ENCODE measurements around the gene C14orf132. TPM values are rescaled to one million over a fixed set of nuclear protein-coding genes. Genes with fewer than 3 reads are reported as not detected.
A peak's percentile ranks its signal among the peaks of the same experiment; 100 is the strongest.
"Not testable (repeated sequence)": the region's sequence is repeated elsewhere in the genome, so short reads cannot be mapped to it uniquely, and the experiment has no call there.

The C14orf132 gene
- polyA plus RNA-seq, 2 donors, result 4.2 to 5.9 TPM

GRCh38 chr14:96067985-96068930, 29.1 kb downstream of the C14orf132 start:
- H3K27ac ChIP-seq (ENCODE audit: low read depth in 2 of 2, low read length in 1 of 2), result no peak overlapping the region
- H3K9me3 ChIP-seq (ENCODE audit: control insufficient read depth in 2 of 2, insufficient read depth in 1 of 2, low read depth in 1 of 2, low read length in 1 of 2), result no peaks in the 10 kb centered on the region
- H3K4me3 ChIP-seq (ENCODE audit: low read depth in 1 of 2, low read length in 2 of 2), result no peak overlapping the region
- H3K4me1 ChIP-seq (ENCODE audit: control insufficient read depth in 2 of 2, insufficient read depth in 2 of 2, low read length in 1 of 2), result no peaks in the 10 kb centered on the region
- no peaks in the 10 kb centered on the region for H3K36me3 ChIP-seq (ENCODE audit: control insufficient read depth in 2 of 2, insufficient read depth in 2 of 2, low read length in 1 of 2)
- H3K27me3 ChIP-seq (ENCODE audit: control insufficient read depth in 1 of 2, insufficient read depth in 2 of 2, low read length in 2 of 2), result no peaks in the 10 kb centered on the region
- WGBS, 2 donors, result 79 to 83% methylated on average over 19 of the region's 19 CpGs

GRCh38 chr14:96069421-96069820, 30.3 kb downstream of the C14orf132 start:
- no peak overlapping the region for H3K27ac ChIP-seq (ENCODE audit: low read depth in 2 of 2, low read length in 1 of 2)
- H3K36me3 ChIP-seq (ENCODE audit: control insufficient read depth in 2 of 2, insufficient read depth in 2 of 2, low read length in 1 of 2), result no peaks in the 10 kb centered on the region
- no peak overlapping the region for H3K4me3 ChIP-seq (ENCODE audit: low read depth in 1 of 2, low read length in 2 of 2)
- no peaks in the 10 kb centered on the region for H3K27me3 ChIP-seq (ENCODE audit: control insufficient read depth in 1 of 2, insufficient read depth in 2 of 2, low read length in 2 of 2)
- no peaks in the 10 kb centered on the region for H3K9me3 ChIP-seq (ENCODE audit: control insufficient read depth in 2 of 2, insufficient read depth in 1 of 2, low read depth in 1 of 2, low read length in 1 of 2)
- no peaks in the 10 kb centered on the region for H3K4me1 ChIP-seq (ENCODE audit: control insufficient read depth in 2 of 2, insufficient read depth in 2 of 2, low read length in 1 of 2)
- WGBS, 2 donors, result 0 to 74% methylated on average over 1 of the region's 1 CpG

GRCh38 chr14:96071561-96071960, 32.4 kb downstream of the C14orf132 start:
- H3K27ac ChIP-seq (ENCODE audit: low read depth in 2 of 2, low read length in 1 of 2), result no peak overlapping the region
- no peaks in the 10 kb centered on the region for H3K9me3 ChIP-seq (ENCODE audit: control insufficient read depth in 2 of 2, insufficient read depth in 1 of 2, low read depth in 1 of 2, low read length in 1 of 2)
- H3K36me3 ChIP-seq (ENCODE audit: control insufficient read depth in 2 of 2, insufficient read depth in 2 of 2, low read length in 1 of 2), result no peaks in the 10 kb centered on the region
- no peaks in the 10 kb centered on the region for H3K4me1 ChIP-seq (ENCODE audit: control insufficient read depth in 2 of 2, insufficient read depth in 2 of 2, low read length in 1 of 2)
- no peak overlapping the region for H3K4me3 ChIP-seq (ENCODE audit: low read depth in 1 of 2, low read length in 2 of 2)
- H3K27me3 ChIP-seq (ENCODE audit: control insufficient read depth in 1 of 2, insufficient read depth in 2 of 2, low read length in 2 of 2), result no peaks in the 10 kb centered on the region
- WGBS, 2 donors, result 88 to 89% methylated on average over 4 of the region's 4 CpGs

- WGBS, 2 donors, result 94 to 95% methylated on average over 10 of the region's 10 CpGs
- H3K27me3 ChIP-seq (ENCODE audit: control insufficient read depth in 1 of 2, insufficient read depth in 2 of 2, low read length in 2 of 2), result no peaks in the 10 kb centered on the region
- no peaks in the 10 kb centered on the region for H3K36me3 ChIP-seq (ENCODE audit: control insufficient read depth in 2 of 2, insufficient read depth in 2 of 2, low read length in 1 of 2)
- no peaks in the 10 kb centered on the region for H3K4me1 ChIP-seq (ENCODE audit: control insufficient read depth in 2 of 2, insufficient read depth in 2 of 2, low read length in 1 of 2)
- H3K27ac ChIP-seq (ENCODE audit: low read depth in 2 of 2, low read length in 1 of 2), result no peak overlapping the region
- no peaks in the 10 kb centered on the region for H3K9me3 ChIP-seq (ENCODE audit: control insufficient read depth in 2 of 2, insufficient read depth in 1 of 2, low read depth in 1 of 2, low read length in 1 of 2)
- H3K4me3 ChIP-seq (ENCODE audit: low read depth in 1 of 2, low read length in 2 of 2), result no peak overlapping the region
Measured at GRCh38 chr14:96072076-96072475, 32.9 kb downstream of the C14orf132 start.

GRCh38 chr14:96072746-96073145, 33.6 kb downstream of the C14orf132 start:
- H3K4me3 ChIP-seq (ENCODE audit: low read depth in 1 of 2, low read length in 2 of 2), result no peak overlapping the region
- H3K27me3 ChIP-seq (ENCODE audit: control insufficient read depth in 1 of 2, insufficient read depth in 2 of 2, low read length in 2 of 2), result no peaks in the 10 kb centered on the region
- H3K27ac ChIP-seq (ENCODE audit: low read depth in 2 of 2, low read length in 1 of 2), result no peak overlapping the region
- H3K4me1 ChIP-seq (ENCODE audit: control insufficient read depth in 2 of 2, insufficient read depth in 2 of 2, low read length in 1 of 2), result peaks cover 0 to under 1% of the 10 kb centered on the region in 2 donors
- no peaks in the 10 kb centered on the region for H3K36me3 ChIP-seq (ENCODE audit: control insufficient read depth in 2 of 2, insufficient read depth in 2 of 2, low read length in 1 of 2)
- WGBS, 2 donors, result 82 to 92% methylated on average over 6 of the region's 6 CpGs
- no peaks in the 10 kb centered on the region for H3K9me3 ChIP-seq (ENCODE audit: control insufficient read depth in 2 of 2, insufficient read depth in 1 of 2, low read depth in 1 of 2, low read length in 1 of 2)

- H3K27ac ChIP-seq (ENCODE audit: low read depth in 2 of 2, low read length in 1 of 2); H3K4me3 ChIP-seq (ENCODE audit: low read depth in 1 of 2, low read length in 2 of 2); H3K9me3 ChIP-seq (ENCODE audit: control insufficient read depth in 2 of 2, insufficient read depth in 1 of 2, low read depth in 1 of 2, low read length in 1 of 2); H3K4me1 ChIP-seq (ENCODE audit: control insufficient read depth in 2 of 2, insufficient read depth in 2 of 2, low read length in 1 of 2); H3K36me3 ChIP-seq (ENCODE audit: control insufficient read depth in 2 of 2, insufficient read depth in 2 of 2, low read length in 1 of 2); H3K27me3 ChIP-seq (ENCODE audit: control insufficient read depth in 1 of 2, insufficient read depth in 2 of 2, low read length in 2 of 2): not testable (repeated sequence)
- WGBS, 2 donors, result 83 to 91% methylated on average over 4 of the region's 4 CpGs
Measured at GRCh38 chr14:96073260-96074039, 34.3 kb downstream of the C14orf132 start.

GRCh38 chr14:96077983-96078624, 38.9 kb downstream of the C14orf132 start:
- no peaks in the 10 kb centered on the region for H3K9me3 ChIP-seq (ENCODE audit: control insufficient read depth in 2 of 2, insufficient read depth in 1 of 2, low read depth in 1 of 2, low read length in 1 of 2)
- 41 to 60% methylated on average over 11 of the region's 11 CpGs for WGBS, 2 donors
- no peak overlapping the region for H3K4me3 ChIP-seq (ENCODE audit: low read depth in 1 of 2, low read length in 2 of 2)
- peaks cover 4% of the 10 kb centered on the region in 2 donors for H3K4me1 ChIP-seq (ENCODE audit: control insufficient read depth in 2 of 2, insufficient read depth in 2 of 2, low read length in 1 of 2)
- no peaks in the 10 kb centered on the region for H3K36me3 ChIP-seq (ENCODE audit: control insufficient read depth in 2 of 2, insufficient read depth in 2 of 2, low read length in 1 of 2)
- no peaks in the 10 kb centered on the region for H3K27me3 ChIP-seq (ENCODE audit: control insufficient read depth in 1 of 2, insufficient read depth in 2 of 2, low read length in 2 of 2)
- no peak overlapping the region for H3K27ac ChIP-seq (ENCODE audit: low read depth in 2 of 2, low read length in 1 of 2)

- H3K27me3 ChIP-seq (ENCODE audit: control insufficient read depth in 1 of 2, insufficient read depth in 2 of 2, low read length in 2 of 2), result no peaks in the 10 kb centered on the region
- no peak overlapping the region for H3K4me3 ChIP-seq (ENCODE audit: low read depth in 1 of 2, low read length in 2 of 2)
- peaks cover 4% of the 10 kb centered on the region in 2 donors for H3K4me1 ChIP-seq (ENCODE audit: control insufficient read depth in 2 of 2, insufficient read depth in 2 of 2, low read length in 1 of 2)
- no peaks in the 10 kb centered on the region for H3K9me3 ChIP-seq (ENCODE audit: control insufficient read depth in 2 of 2, insufficient read depth in 1 of 2, low read depth in 1 of 2, low read length in 1 of 2)
- 61 to 65% methylated on average over 6 of the region's 6 CpGs for WGBS, 2 donors
- peak overlapping the region in 1 of 2 donors; percentile 3 for H3K27ac ChIP-seq (ENCODE audit: low read depth in 2 of 2, low read length in 1 of 2)
- no peaks in the 10 kb centered on the region for H3K36me3 ChIP-seq (ENCODE audit: control insufficient read depth in 2 of 2, insufficient read depth in 2 of 2, low read length in 1 of 2)
Measured at GRCh38 chr14:96078625-96079016, 39.5 kb downstream of the C14orf132 start.

GRCh38 chr14:96079066-96079465, 39.9 kb downstream of the C14orf132 start:
- H3K27me3 ChIP-seq (ENCODE audit: control insufficient read depth in 1 of 2, insufficient read depth in 2 of 2, low read length in 2 of 2), result no peaks in the 10 kb centered on the region
- no peaks in the 10 kb centered on the region for H3K9me3 ChIP-seq (ENCODE audit: control insufficient read depth in 2 of 2, insufficient read depth in 1 of 2, low read depth in 1 of 2, low read length in 1 of 2)
- peaks cover 4 to 7% of the 10 kb centered on the region in 2 donors for H3K4me1 ChIP-seq (ENCODE audit: control insufficient read depth in 2 of 2, insufficient read depth in 2 of 2, low read length in 1 of 2)
- H3K36me3 ChIP-seq (ENCODE audit: control insufficient read depth in 2 of 2, insufficient read depth in 2 of 2, low read length in 1 of 2), result no peaks in the 10 kb centered on the region
- H3K27ac ChIP-seq (ENCODE audit: low read depth in 2 of 2, low read length in 1 of 2), result no peak overlapping the region
- no peak overlapping the region for H3K4me3 ChIP-seq (ENCODE audit: low read depth in 1 of 2, low read length in 2 of 2)
- WGBS, 2 donors, result 70 to 84% methylated on average over 8 of the region's 8 CpGs
